Kidney (tissue), 14 donors: ENCODE measurements around the gene DDI2. TPM values are rescaled to one million over a fixed set of nuclear protein-coding genes. Genes with fewer than 3 reads are reported as not detected.

Source experiments
- DNase-seq, 5 donors: peaks; one replicate each; pipeline ENCODE4 v3.0.0-alpha.2; 2013 to 2020
- FAIRE-seq: peaks from 2 replicates; lab custom pipeline; 2012; peaks lifted over from hg19 to GRCh38; lab: Jason Lieb, UNC
- H3K27ac ChIP-seq, 2 donors: one replicate each; pipeline ENCODE4 v1.7.0; 2013; ENCODE audit warnings: low read depth in 2 of 2, low read length in 2 of 2, inconsistent platforms in 1 of 2
- H3K27me3 ChIP-seq: one replicate; pipeline ENCODE4 v1.7.1; 2013; ENCODE audit warnings: low read length, inconsistent platforms; ENCODE audit not compliant: control insufficient read depth, insufficient read depth
- H3K36me3 ChIP-seq, 3 donors: one replicate each; pipeline versions ENCODE4 v1.7.0 to v1.7.1; 2013; ENCODE audit warnings: low read length in 3 of 3, control low read depth in 1 of 3, inconsistent platforms in 1 of 3; ENCODE audit not compliant: insufficient read depth in 3 of 3, control insufficient read depth in 2 of 3
- H3K4me1 ChIP-seq, 3 donors: one replicate each; pipeline versions ENCODE4 v1.7.0 to v1.7.1; 2013; ENCODE audit warnings: low read length in 3 of 3, inconsistent platforms in 1 of 3, low read depth in 1 of 3; ENCODE audit not compliant: control insufficient read depth in 2 of 3, insufficient read depth in 2 of 3
- H3K4me3 ChIP-seq, 3 donors: one replicate each; pipeline versions ENCODE4 v1.7.0 to v1.8.1; 2013; ENCODE audit warnings: low read length in 3 of 3, control low read depth in 1 of 3, inconsistent platforms in 1 of 3
- H3K9ac ChIP-seq, 3 donors: one replicate each; pipeline versions ENCODE4 v1.7.0 to v1.7.1; 2013; ENCODE audit warnings: low read length in 3 of 3, control low read depth in 1 of 3, inconsistent platforms in 1 of 3
- H3K9me3 ChIP-seq, 3 donors: one replicate each; pipeline versions ENCODE4 v1.7.0 to v1.7.1; 2013; ENCODE audit warnings: low read length in 3 of 3, control low read depth in 1 of 3, inconsistent platforms in 1 of 3; ENCODE audit not compliant: control insufficient read depth in 2 of 3, insufficient read depth in 1 of 3
- intact Hi-C: fragments of 100-400 bp; cut with DNase I; formaldehyde crosslinking; loops from one replicate; pipeline ENCODE4 v1.11.1; 2022
- polyA plus RNA-seq: library from polyadenylated mRNA; stranded (reverse); fragments of 350-450 nt; fragmentation: Illumina TruSeq; extraction: RNeasy Lipid Tissue Mini Kit (QIAGEN cat#74804); gene quantifications from one replicate; pipeline ENCODE4 v1.2.3, GENCODE V29; 2014; ENCODE audit warnings: low read depth, low replicate concordance; ENCODE audit not compliant: insufficient read depth
- total RNA-seq: library from RNA; stranded (reverse); fragmentation: NEBNext Ultra II Directional; extraction: Animal tissue kit (Norgen Biotek cat#: 25700); gene quantifications from one replicate; pipeline ENCODE4 v1.2.1, GENCODE V29; 2021
- TF ChIP-seq, protein P1 (sequence below): IDR thresholded peaks from 3 replicates; pipeline ENCODE4 v1.5.1; 2012; ENCODE audit warnings: mild to moderate bottlenecking, moderate library complexity, borderline replicate concordance; ENCODE audit not compliant: insufficient read depth; ENCODE audit errors: extremely low read depth
- donor health status: control.
- donor health status: control.
- donor health status: control.
- donor health status: control.
- donor health status: control.
- donor health status: DM: yes; HTN: yes; CAD: no.
- donor health status: Normal renal cell carcinoma (clear cell type).

The DDI2 gene
- total and polyA plus RNA-seq, 2 donors from 2014 or later, result 4.0 to 28.3 TPM

DNA sequence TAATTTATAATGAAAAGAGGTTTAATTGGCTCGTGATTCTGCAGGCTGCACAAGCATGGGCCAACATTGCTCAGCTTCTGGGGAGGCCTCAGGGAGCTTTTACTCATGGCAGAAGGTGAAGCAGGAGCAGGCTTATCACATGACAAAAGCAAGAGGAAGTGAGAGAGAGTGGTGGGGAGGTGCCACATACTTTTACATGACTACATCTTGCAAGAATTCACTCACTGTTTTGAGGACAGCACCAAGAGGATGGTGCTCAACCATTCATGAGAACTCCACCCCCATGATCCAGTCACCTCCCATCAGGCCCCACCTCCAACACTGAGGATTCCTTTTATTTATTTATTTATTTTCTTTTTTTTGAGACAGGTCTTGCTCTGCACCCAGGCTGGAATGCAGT lies 61.3 kb downstream of the DDI2 start:
- Histone ChIP-seq H3K4me3 (no peak overlapping the region), H3K4me1 (peaks cover 0 to 3% (median 0%) of the 10 kb centered on the region in 3 donors), H3K9ac (no peak overlapping the region), H3K9me3 (no peaks in the 10 kb centered on the region), H3K36me3 (no peaks in the 10 kb centered on the region), H3K27me3 (no peaks in the 10 kb centered on the region), H3K27ac (no peak overlapping the region)
- no peak for DNase-seq
- no peak for FAIRE-seq
- intact Hi-C loops, result no loop called here
- TF ChIP-seq, protein P1, sequence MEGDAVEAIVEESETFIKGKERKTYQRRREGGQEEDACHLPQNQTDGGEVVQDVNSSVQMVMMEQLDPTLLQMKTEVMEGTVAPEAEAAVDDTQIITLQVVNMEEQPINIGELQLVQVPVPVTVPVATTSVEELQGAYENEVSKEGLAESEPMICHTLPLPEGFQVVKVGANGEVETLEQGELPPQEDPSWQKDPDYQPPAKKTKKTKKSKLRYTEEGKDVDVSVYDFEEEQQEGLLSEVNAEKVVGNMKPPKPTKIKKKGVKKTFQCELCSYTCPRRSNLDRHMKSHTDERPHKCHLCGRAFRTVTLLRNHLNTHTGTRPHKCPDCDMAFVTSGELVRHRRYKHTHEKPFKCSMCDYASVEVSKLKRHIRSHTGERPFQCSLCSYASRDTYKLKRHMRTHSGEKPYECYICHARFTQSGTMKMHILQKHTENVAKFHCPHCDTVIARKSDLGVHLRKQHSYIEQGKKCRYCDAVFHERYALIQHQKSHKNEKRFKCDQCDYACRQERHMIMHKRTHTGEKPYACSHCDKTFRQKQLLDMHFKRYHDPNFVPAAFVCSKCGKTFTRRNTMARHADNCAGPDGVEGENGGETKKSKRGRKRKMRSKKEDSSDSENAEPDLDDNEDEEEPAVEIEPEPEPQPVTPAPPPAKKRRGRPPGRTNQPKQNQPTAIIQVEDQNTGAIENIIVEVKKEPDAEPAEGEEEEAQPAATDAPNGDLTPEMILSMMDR, result no peak

DNA sequence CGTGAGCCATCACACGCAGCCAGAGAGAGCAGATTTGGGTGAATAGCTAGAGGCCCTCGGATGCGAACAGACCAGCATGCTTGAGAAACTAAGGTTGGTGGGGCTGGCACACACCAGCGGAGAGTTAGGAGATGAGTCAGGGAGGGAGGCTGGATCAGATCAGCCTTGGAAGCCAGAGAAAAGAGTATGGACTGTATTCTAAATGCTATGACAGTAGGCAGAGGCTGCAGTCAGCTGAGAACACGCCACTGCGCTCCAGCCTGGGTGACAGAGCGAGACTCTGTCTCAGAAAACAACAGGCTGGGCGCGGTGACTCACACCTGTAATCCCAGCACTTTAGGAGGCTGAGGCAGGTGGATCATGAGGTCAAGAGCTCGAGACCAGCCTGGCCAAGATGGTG lies 62.9 kb downstream of the DDI2 start:
- FAIRE-seq (no peak), DNase-seq (no peak)
- Histone ChIP-seq H3K27ac (no peak overlapping the region), H3K27me3 (no peaks in the 10 kb centered on the region), H3K9ac (no peak overlapping the region), H3K4me1 (peaks cover 0 to 3% (median 0%) of the 10 kb centered on the region in 3 donors), H3K4me3 (no peak overlapping the region), H3K36me3 (no peaks in the 10 kb centered on the region), H3K9me3 (no peaks in the 10 kb centered on the region)
- TF ChIP-seq, protein P1, result no peak
- intact Hi-C loops, result no loop called here

DNA sequence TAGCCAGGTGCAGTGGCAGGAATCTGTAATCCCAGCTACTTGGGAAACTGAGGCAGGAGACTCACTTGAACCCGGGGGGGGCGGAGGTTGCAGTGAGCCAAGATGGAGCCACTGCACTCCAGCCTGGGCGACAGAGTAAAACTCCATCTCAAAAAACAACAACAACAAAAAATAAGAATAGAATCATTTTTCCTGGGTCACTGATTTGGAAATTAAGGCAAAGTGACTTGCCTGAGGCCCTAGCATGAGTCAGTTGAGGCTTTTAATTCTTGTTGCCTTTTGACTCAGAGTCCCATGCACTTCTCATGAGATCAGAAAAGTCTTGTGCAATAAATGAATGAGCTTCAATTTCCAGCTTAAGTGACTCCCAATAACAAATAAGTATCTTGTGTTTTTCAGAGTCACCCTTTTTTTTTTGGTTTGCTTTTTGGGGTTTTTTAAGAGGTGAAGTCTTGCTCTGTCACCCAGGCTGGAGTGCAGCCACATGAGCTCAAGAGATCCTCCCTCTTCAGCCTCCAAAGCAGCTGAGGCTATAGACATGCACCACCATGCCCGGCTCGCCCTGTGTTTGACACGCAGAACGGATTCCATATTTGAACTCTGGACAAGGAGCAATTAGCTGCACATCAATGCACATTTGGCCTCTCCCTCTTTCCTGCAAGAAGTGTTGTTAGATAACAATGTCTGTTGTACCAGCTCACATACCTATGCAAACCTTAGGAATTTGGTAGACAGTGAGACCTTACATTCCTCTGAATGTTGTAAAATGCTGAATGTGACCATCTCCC lies 63.5 kb downstream of the DDI2 start:
- no peak overlapping the region for H3K9ac ChIP-seq
- TF ChIP-seq, protein P1, result no peak
- H3K4me1 ChIP-seq, result peaks cover 0 to 3% (median 1%) of the 10 kb centered on the region in 3 donors
- no peaks in the 10 kb centered on the region for H3K27me3 ChIP-seq
- peak overlapping the region; percentile 25 to 64 for H3K27ac ChIP-seq
- intact Hi-C loops, result no loop called here
- H3K4me3 ChIP-seq, result no peak overlapping the region
- no peaks in the 10 kb centered on the region for H3K36me3 ChIP-seq
- DNase-seq (no peak), FAIRE-seq (no peak)
- H3K9me3 ChIP-seq, result no peaks in the 10 kb centered on the region
